Kidney (tissue), 14 donors: ENCODE results near the gene PACSIN2. TPM values are rescaled to one million over a fixed set of nuclear protein-coding genes. Genes with fewer than 3 reads are reported as not detected.

Source experiments
- DNase-seq, 5 donors: peaks; one replicate each; pipeline ENCODE4 v3.0.0-alpha.2; 2013 to 2020
- FAIRE-seq: peaks from 2 replicates; lab custom pipeline; 2012; peaks lifted over from hg19 to GRCh38; lab: Jason Lieb, UNC
- H3K27ac ChIP-seq, 2 donors: one replicate each; pipeline ENCODE4 v1.7.0; 2013; ENCODE audit warnings: low read depth in 2 of 2, low read length in 2 of 2, inconsistent platforms in 1 of 2
- H3K27me3 ChIP-seq: one replicate; pipeline ENCODE4 v1.7.1; 2013; ENCODE audit warnings: low read length, inconsistent platforms; ENCODE audit not compliant: control insufficient read depth, insufficient read depth
- H3K36me3 ChIP-seq, 3 donors: one replicate each; pipeline versions ENCODE4 v1.7.0 to v1.7.1; 2013; ENCODE audit warnings: low read length in 3 of 3, control low read depth in 1 of 3, inconsistent platforms in 1 of 3; ENCODE audit not compliant: insufficient read depth in 3 of 3, control insufficient read depth in 2 of 3
- H3K4me1 ChIP-seq, 3 donors: one replicate each; pipeline versions ENCODE4 v1.7.0 to v1.7.1; 2013; ENCODE audit warnings: low read length in 3 of 3, inconsistent platforms in 1 of 3, low read depth in 1 of 3; ENCODE audit not compliant: control insufficient read depth in 2 of 3, insufficient read depth in 2 of 3
- H3K4me3 ChIP-seq, 3 donors: one replicate each; pipeline versions ENCODE4 v1.7.0 to v1.8.1; 2013; ENCODE audit warnings: low read length in 3 of 3, control low read depth in 1 of 3, inconsistent platforms in 1 of 3
- H3K9ac ChIP-seq, 3 donors: one replicate each; pipeline versions ENCODE4 v1.7.0 to v1.7.1; 2013; ENCODE audit warnings: low read length in 3 of 3, control low read depth in 1 of 3, inconsistent platforms in 1 of 3
- H3K9me3 ChIP-seq, 3 donors: one replicate each; pipeline versions ENCODE4 v1.7.0 to v1.7.1; 2013; ENCODE audit warnings: low read length in 3 of 3, control low read depth in 1 of 3, inconsistent platforms in 1 of 3; ENCODE audit not compliant: control insufficient read depth in 2 of 3, insufficient read depth in 1 of 3
- intact Hi-C: fragments of 100-400 bp; cut with DNase I; formaldehyde crosslinking; loops from one replicate; pipeline ENCODE4 v1.11.1; 2022
- polyA plus RNA-seq: library from polyadenylated mRNA; stranded (reverse); fragments of 350-450 nt; fragmentation: Illumina TruSeq; extraction: RNeasy Lipid Tissue Mini Kit (QIAGEN cat#74804); gene quantifications from one replicate; pipeline ENCODE4 v1.2.3, GENCODE V29; 2014; ENCODE audit warnings: low read depth, low replicate concordance; ENCODE audit not compliant: insufficient read depth
- total RNA-seq: library from RNA; stranded (reverse); fragmentation: NEBNext Ultra II Directional; extraction: Animal tissue kit (Norgen Biotek cat#: 25700); gene quantifications from one replicate; pipeline ENCODE4 v1.2.1, GENCODE V29; 2021
- TF ChIP-seq, protein P1 (sequence below): IDR thresholded peaks from 3 replicates; pipeline ENCODE4 v1.5.1; 2012; ENCODE audit warnings: mild to moderate bottlenecking, moderate library complexity, borderline replicate concordance; ENCODE audit not compliant: insufficient read depth; ENCODE audit errors: extremely low read depth
- donor health status: control.
- donor health status: control.
- donor health status: control.
- donor health status: control.
- donor health status: control.
- donor health status: DM: yes; HTN: yes; CAD: no.
- donor health status: Normal renal cell carcinoma (clear cell type).

PACSIN2 gene
- total and polyA plus RNA-seq, 2 donors from 2014 or later = 56.3 to 105 TPM

DNA sequence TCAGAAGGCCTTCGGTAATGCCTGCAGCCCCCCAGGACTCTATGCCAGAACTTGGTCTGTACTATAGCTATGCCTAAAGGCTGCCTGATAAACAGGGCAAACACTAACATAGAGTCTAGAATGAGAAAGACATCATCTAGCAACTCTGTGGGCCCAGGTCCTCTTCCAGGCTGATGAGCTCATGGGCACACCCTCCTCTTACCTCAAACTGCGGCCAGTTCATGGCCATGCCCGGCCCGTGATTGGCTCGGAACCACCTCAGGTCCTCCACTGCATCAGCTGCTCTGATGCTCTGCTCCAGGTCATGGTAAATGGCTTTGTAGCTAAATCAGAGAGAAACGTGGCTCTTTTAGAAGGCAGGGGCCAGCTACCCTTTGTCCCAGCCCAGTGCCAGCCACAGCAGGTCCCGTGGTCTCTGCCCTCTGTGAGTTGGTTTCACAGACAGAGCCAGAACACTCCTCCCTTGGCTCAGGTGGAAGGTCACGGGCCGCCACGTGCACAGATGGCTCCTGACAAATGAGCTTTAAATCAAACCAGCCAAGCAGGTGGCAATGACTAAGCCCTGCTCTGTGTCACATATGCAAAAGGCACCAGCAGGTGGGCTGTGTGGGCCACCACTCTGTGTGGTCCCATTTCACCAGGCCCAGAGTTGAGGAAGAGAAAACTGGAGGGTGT, 132.8 kb downstream of the PACSIN2 start:
- no peak for FAIRE-seq
- intact Hi-C loops = no loop called here
- peak in 1 of 5 donors; percentile 22 for DNase-seq
- H3K4me1 ChIP-seq = peaks cover 0 to 8% (median 8%) of the 10 kb centered on the region in 3 donors
- TF ChIP-seq, protein P1, sequence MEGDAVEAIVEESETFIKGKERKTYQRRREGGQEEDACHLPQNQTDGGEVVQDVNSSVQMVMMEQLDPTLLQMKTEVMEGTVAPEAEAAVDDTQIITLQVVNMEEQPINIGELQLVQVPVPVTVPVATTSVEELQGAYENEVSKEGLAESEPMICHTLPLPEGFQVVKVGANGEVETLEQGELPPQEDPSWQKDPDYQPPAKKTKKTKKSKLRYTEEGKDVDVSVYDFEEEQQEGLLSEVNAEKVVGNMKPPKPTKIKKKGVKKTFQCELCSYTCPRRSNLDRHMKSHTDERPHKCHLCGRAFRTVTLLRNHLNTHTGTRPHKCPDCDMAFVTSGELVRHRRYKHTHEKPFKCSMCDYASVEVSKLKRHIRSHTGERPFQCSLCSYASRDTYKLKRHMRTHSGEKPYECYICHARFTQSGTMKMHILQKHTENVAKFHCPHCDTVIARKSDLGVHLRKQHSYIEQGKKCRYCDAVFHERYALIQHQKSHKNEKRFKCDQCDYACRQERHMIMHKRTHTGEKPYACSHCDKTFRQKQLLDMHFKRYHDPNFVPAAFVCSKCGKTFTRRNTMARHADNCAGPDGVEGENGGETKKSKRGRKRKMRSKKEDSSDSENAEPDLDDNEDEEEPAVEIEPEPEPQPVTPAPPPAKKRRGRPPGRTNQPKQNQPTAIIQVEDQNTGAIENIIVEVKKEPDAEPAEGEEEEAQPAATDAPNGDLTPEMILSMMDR = no peak
- peaks cover 0 to 56% (median 18%) of the 10 kb centered on the region in 3 donors for H3K36me3 ChIP-seq
- peak overlapping the region; percentile 40 to 65 for H3K27ac ChIP-seq
- peak overlapping the region in 1 of 3 donors; percentile 27 for H3K9ac ChIP-seq
- no peaks in the 10 kb centered on the region for H3K27me3 ChIP-seq
- no peaks in the 10 kb centered on the region for H3K9me3 ChIP-seq
- no peak overlapping the region for H3K4me3 ChIP-seq

DNA sequence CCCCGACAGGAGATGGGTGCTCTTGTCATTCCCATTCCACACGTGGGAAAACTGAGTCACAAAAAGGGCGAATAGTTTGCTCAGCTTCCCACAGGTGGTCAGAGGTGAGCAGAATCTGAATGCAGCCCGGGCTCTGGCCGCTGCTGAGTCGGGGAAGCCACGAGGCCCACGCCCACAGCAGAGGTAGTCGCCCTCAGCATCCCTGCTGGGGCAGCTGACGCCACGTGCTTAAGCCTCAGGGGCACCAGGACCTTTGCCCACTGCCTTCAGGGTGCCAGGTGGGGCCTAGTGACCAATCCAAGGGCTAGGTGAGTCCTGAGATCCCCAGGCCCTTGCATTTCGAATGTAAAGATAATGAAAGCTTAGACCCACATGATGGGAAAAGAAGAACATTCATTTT, 133.7 kb downstream of the PACSIN2 start:
- H3K9ac ChIP-seq = peak overlapping the region in 1 of 3 donors; percentile 27
- TF ChIP-seq, protein P1 = no peak
- no peaks in the 10 kb centered on the region for H3K9me3 ChIP-seq
- peaks cover 0 to 62% (median 26%) of the 10 kb centered on the region in 3 donors for H3K36me3 ChIP-seq
- no peak for DNase-seq
- no peak for FAIRE-seq
- H3K27me3 ChIP-seq = no peaks in the 10 kb centered on the region
- H3K4me1 ChIP-seq = peaks cover 0 to 8% (median 8%) of the 10 kb centered on the region in 3 donors
- intact Hi-C loops = no loop called here
- H3K27ac ChIP-seq = peak overlapping the region; percentile 40 to 65
- H3K4me3 ChIP-seq = no peak overlapping the region

GRCh38 chr22:42880815-42881214, 134.1 kb downstream of the PACSIN2 start:
- FAIRE-seq = no peak
- intact Hi-C loops = no loop called here
- Histone ChIP-seq H3K9me3 (no peaks in the 10 kb centered on the region), H3K27me3 (no peaks in the 10 kb centered on the region), H3K27ac (peak overlapping the region in 1 of 2 donors; percentile 40), H3K36me3 (peaks cover 0 to 63% (median 31%) of the 10 kb centered on the region in 3 donors), H3K4me1 (peaks cover 0 to 8% (median 8%) of the 10 kb centered on the region in 3 donors), H3K4me3 (no peak overlapping the region), H3K9ac (no peak overlapping the region)
- TF ChIP-seq, protein P1 = no peak
- DNase-seq = no peak
